GM20431 (cell line): ENCODE measurements around the gene AP1S1.
"Not testable (repeated sequence)": the region's sequence is repeated elsewhere in the genome, so short reads cannot be mapped to it uniquely, and the experiment has no call there.

Experiments
- in situ Hi-C: fragments of 300-500 bp; cut with MseI, MboI; formaldehyde crosslinking; loops from one replicate; pipeline ENCODE4 v1.15.0; 2020; ENCODE audit warnings: low sequenced_read_pairs; ENCODE audit not compliant: unreplicated experiment

The AP1S1 gene

GRCh38 chr7:101153969-101154692 is at the start of gene AP1S1:
Gene AP1S1, plus strand, starts transcription at chr7:101154476. Its CDS starts 39 bp downstream, at chr7:101154515.
- in situ Hi-C loops: no loop called here

GRCh38 chr7:101104799-101105198 is 49.5 kb upstream of the AP1S1 start:
- in situ Hi-C loops: no loop called here

GRCh38 chr7:101105248-101105647 is 49.0 kb upstream of the AP1S1 start:
- in situ Hi-C loops: not testable (repeated sequence)

- in situ Hi-C loops: no loop called here
Observed at GRCh38 chr7:101106386-101106785, 47.9 kb upstream of the AP1S1 start.

GRCh38 chr7:101108330-101108857 is 45.9 kb upstream of the AP1S1 start:
- in situ Hi-C loops: no loop called here

GRCh38 chr7:101108961-101109360 is 45.3 kb upstream of the AP1S1 start:
- in situ Hi-C loops: no loop called here

GRCh38 chr7:101109368-101109767 is 44.9 kb upstream of the AP1S1 start:
- in situ Hi-C loops: no loop called here

GRCh38 chr7:101111261-101111660 is 43.0 kb upstream of the AP1S1 start:
- in situ Hi-C loops: no loop called here

GRCh38 chr7:101112233-101112632 is 42.0 kb upstream of the AP1S1 start:
- in situ Hi-C loops: no loop called here

- in situ Hi-C loops: not testable (repeated sequence)
Observed at GRCh38 chr7:101113140-101113539, 41.1 kb upstream of the AP1S1 start.

GRCh38 chr7:101113836-101114235 is 40.4 kb upstream of the AP1S1 start:
- in situ Hi-C loops: no loop called here

- in situ Hi-C loops: no loop called here
Observed at GRCh38 chr7:101114492-101114891, 39.8 kb upstream of the AP1S1 start.

GRCh38 chr7:101115215-101115614 is 39.1 kb upstream of the AP1S1 start:
- in situ Hi-C loops: no loop called here

- in situ Hi-C loops: no loop called here
Observed at GRCh38 chr7:101116898-101117297, 37.4 kb upstream of the AP1S1 start.

GRCh38 chr7:101118856-101119255 is 35.4 kb upstream of the AP1S1 start:
- in situ Hi-C loops: no loop called here

- in situ Hi-C loops: no loop called here
Observed at GRCh38 chr7:101119876-101120275, 34.4 kb upstream of the AP1S1 start.

- in situ Hi-C loops: no loop called here
Observed at GRCh38 chr7:101120315-101120714, 34.0 kb upstream of the AP1S1 start.

GRCh38 chr7:101121631-101121990 is 32.7 kb upstream of the AP1S1 start:
- in situ Hi-C loops: not testable (repeated sequence)

GRCh38 chr7:101121991-101122932 is 32.0 kb upstream of the AP1S1 start:
- in situ Hi-C loops: no loop called here

- in situ Hi-C loops: no loop called here
Observed at GRCh38 chr7:101122933-101123702, 31.2 kb upstream of the AP1S1 start.
